ENCODE data around the gene KCNH1.

GRCh38 chr1:210912752-210913151 is 221.2 kb downstream of the KCNH1 start:
- TF ChIP-seq BHLHE40 (IDR thresholded peaks at IDR 0.05; ENCODE audit: low read depth, low read length) (no peak), POLR2A (IDR thresholded peaks at IDR 0.05; ENCODE audit: low read depth, low read length) (no peak), ELK1 (IDR thresholded peaks at IDR 0.05; ENCODE audit: borderline replicate concordance, low read depth, low read length) (no peak), CTCF (conservative IDR thresholded peaks at IDR 0.05; ENCODE audit: low read depth, low read length) (no peak), RFX5 (IDR thresholded peaks at IDR 0.05; ENCODE audit: low read depth, low read length) (no peak)
